Mammary epithelial cell (primary cell): Measurements from ENCODE around the gene CHRNA4.

ENCODE experiments used
- CTCF ChIP-seq, 2 donors: IDR thresholded peaks in 1 of 2; conservative IDR thresholded peaks in 1 of 2; 2 replicates each; pipeline ENCODE4 v1.5.1; 2011 to 2012; ENCODE audit warnings: inconsistent platforms in 2 of 2, low read length in 2 of 2, mild to moderate bottlenecking in 2 of 2, control low read depth in 1 of 2, low read depth in 1 of 2; ENCODE audit not compliant: insufficient read depth in 1 of 2; ENCODE audit errors: extremely low read depth in 1 of 2
- EZH2 ChIP-seq: IDR thresholded peaks from 2 replicates; pipeline ENCODE4 v1.6.1; 2012; ENCODE audit warnings: low read length, inconsistent platforms, borderline replicate concordance

DNA sequence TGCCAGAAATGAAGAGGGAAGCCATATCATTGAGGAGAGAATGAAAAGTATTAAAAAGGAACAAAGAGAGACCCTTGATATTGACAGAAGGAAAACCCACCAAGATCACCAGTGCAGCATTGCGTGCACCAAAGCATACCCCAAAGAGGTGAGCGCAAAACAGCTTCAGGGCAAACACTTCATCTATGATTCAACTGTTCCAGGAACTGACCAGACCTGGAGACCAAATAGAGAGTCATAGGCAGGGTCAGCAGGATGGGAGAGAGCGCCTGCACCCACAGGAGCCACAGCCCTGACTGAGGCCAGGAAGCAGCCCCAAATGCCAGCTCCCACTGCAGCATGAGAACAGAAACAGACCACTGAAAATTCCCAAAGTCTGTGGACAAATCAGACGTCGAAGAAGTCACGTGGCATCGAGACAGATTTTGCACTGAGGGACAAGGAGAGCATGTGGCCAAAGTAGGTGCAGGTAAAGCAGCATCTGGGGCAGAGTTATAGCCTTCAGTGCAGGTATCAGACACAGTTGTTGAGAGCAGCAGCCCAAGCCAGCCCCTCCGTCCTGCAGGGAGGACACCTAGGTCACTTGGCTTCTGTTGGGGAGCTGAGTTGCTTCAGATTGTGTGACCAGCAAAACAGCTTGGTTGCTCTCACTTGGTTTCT is 29.3 kb downstream of the CHRNA4 start:
- TF ChIP-seq CTCF (conservative IDR thresholded peaks at IDR 0.05 in 1 of 2, IDR thresholded peaks at IDR 0.05 in 1 of 2; ENCODE audit: extremely low read depth in 1 of 2, insufficient read depth in 1 of 2, low read depth in 1 of 2, low read length in 2 of 2), result no peak
- TF ChIP-seq EZH2, result no peak
